Measurements from ENCODE around the gene ZNF562.
"Not testable (repeated sequence)": the region's sequence is repeated elsewhere in the genome, so short reads cannot be mapped to it uniquely, and the experiment has no call there.

The ZNF562 gene

DNA sequence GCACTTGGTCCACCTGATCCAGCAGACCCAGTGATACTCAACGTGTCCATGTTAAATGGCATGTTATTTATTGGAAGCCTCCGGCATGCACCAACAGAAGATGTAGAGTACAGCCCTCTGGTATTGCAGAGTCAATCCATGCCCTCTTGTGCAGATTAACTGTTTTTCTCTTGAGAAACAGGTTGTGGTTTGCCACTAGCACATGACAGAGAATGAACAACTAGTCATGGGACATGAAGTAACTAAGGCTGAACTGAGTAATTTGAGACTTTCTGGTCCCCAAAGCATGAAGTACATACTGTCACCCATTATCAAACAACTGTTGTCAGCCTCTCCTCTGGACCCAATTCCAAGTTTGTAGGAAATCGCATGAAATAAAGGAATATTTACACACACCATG is 3.2 kb downstream of the ZNF562 start:
- no peak for DNase-seq (ENCODE audit: low read depth)
- in situ Hi-C loops (cut with HindIII; ENCODE audit: low sequenced_read_pairs) = no loop called here

DNA sequence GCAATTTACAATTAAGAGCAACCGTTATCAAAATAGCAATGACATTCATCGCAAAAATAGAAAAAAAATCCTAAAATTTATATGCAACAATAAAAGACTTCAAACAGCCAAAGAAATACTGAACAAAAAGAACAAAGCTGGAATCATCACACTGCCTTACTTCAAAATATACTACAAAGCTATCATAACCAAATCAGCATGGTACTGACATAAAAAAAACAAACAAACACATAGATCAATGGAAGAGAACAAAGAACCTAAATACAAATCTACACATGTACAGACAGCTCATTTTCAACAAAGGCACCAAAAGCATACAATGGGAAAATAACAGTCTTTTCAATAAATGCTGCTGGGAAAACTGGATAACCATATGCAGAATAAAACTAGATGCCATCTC is 6.4 kb downstream of the ZNF562 start:
- no peak overlapping the region for H3K4me3 ChIP-seq (ENCODE audit: low read depth, low read length)
- in situ Hi-C loops (cut with HindIII; ENCODE audit: low sequenced_read_pairs) = no loop called here
- no peak for DNase-seq (ENCODE audit: low read depth)
- TF ChIP-seq, protein P1, sequence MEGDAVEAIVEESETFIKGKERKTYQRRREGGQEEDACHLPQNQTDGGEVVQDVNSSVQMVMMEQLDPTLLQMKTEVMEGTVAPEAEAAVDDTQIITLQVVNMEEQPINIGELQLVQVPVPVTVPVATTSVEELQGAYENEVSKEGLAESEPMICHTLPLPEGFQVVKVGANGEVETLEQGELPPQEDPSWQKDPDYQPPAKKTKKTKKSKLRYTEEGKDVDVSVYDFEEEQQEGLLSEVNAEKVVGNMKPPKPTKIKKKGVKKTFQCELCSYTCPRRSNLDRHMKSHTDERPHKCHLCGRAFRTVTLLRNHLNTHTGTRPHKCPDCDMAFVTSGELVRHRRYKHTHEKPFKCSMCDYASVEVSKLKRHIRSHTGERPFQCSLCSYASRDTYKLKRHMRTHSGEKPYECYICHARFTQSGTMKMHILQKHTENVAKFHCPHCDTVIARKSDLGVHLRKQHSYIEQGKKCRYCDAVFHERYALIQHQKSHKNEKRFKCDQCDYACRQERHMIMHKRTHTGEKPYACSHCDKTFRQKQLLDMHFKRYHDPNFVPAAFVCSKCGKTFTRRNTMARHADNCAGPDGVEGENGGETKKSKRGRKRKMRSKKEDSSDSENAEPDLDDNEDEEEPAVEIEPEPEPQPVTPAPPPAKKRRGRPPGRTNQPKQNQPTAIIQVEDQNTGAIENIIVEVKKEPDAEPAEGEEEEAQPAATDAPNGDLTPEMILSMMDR (IDR thresholded peaks at IDR 0.05; ENCODE audit: low read depth, low read length, missing control alignments) = no peak

More for the DNA sequence above, 3.2 kb downstream of the ZNF562 start:
- H3K4me3 ChIP-seq (ENCODE audit: low read depth, low read length) = no peak overlapping the region
- TF ChIP-seq, protein P1 (IDR thresholded peaks at IDR 0.05; ENCODE audit: low read depth, low read length, missing control alignments) = no peak

DNA sequence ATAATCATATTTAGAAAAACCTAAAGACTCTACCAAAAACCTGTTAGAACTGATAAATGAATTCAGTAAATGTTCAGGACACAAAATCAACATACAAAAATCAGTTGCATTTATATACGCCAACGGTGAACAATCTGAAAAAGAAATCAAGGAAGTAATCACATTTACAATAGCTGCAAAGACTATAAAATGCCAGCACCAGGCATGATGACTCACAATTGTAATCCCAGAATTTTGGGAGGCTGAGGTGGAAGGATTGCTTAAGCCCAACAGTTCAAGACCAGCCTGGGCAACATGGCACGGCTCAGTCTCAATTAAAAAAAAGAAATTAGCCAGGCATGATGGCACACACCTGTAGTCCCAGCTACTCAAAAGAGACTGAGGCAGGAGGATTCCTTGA is 7.0 kb downstream of the ZNF562 start:
- H3K4me3 ChIP-seq (ENCODE audit: low read depth, low read length) = no peak overlapping the region
- TF ChIP-seq, protein P1 (IDR thresholded peaks at IDR 0.05; ENCODE audit: low read depth, low read length, missing control alignments) = no peak
- in situ Hi-C loops (cut with HindIII; ENCODE audit: low sequenced_read_pairs) = no loop called here
- DNase-seq (ENCODE audit: low read depth) = no peak

DNA sequence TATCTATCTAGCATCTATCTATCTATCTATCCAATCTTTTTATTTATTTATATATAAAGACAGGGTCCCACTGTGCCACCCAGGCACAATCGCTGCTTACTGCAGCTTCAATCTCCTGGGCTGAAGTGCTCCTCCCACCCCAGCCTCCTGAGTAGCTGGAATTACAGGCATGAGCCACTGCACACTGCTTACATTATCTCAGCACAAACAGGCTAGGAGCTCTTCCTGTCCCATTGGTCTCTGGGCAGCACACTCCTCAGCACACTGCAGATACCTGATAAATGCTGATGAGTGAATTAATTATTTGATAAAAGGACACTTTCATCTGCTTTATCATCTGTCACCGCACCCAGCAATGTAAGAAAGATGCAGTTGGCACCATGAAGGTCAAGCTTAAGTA is 16.1 kb downstream of the ZNF562 start:
- no peak overlapping the region for H3K4me3 ChIP-seq (ENCODE audit: low read depth, low read length)
- in situ Hi-C loops (cut with HindIII; ENCODE audit: low sequenced_read_pairs) = no loop called here
- TF ChIP-seq, protein P1 (IDR thresholded peaks at IDR 0.05; ENCODE audit: low read depth, low read length, missing control alignments) = no peak
- DNase-seq (ENCODE audit: low read depth) = no peak

DNA sequence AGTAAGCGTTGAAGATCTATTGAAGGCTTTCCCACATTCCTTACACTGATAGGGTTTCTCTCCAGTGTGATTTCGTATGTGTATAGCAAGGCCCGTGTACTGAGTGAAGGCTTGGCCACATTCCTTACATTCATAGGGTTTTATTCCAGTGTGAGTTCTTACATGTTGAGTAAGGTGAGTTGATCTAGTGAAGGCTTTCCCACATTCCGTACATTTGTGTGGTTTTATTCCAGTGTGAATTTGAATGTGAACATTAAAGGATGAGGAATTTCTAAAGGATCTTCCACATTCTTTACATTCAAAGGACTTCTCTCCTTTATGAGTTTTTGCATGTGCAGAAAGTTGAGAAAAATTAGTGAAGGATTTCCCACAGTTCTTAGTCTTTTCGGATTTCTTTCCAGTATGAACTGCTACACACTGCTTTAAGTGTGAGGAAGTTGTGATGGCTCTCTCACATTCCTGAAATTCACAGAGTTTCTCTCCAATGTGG is 21.8 kb downstream of the ZNF562 start:
- H3K4me3 ChIP-seq (ENCODE audit: low read depth, low read length); DNase-seq (ENCODE audit: low read depth); in situ Hi-C loops (cut with HindIII; ENCODE audit: low sequenced_read_pairs): not testable (repeated sequence)

DNA sequence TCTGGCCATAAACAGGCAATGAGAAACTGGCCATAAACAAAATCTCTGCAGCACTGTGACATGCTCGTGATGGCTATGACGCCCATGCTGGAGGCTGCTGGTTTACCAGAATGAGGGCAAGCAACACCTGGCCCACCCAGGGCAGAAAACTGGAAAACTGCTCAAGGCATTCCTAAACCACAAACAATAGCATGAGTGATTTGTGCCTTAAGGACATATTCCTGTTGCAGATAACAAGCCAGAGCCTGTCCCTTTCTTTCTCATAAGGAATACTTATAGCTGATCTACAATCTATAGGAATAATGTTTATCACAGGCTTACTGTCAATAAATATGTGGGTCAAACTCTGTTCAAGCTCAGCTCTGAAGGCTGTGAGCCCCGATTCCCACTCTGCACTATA is 23.4 kb downstream of the ZNF562 start:
- DNase-seq (ENCODE audit: low read depth); in situ Hi-C loops (cut with HindIII; ENCODE audit: low sequenced_read_pairs): not testable (repeated sequence)

DNA sequence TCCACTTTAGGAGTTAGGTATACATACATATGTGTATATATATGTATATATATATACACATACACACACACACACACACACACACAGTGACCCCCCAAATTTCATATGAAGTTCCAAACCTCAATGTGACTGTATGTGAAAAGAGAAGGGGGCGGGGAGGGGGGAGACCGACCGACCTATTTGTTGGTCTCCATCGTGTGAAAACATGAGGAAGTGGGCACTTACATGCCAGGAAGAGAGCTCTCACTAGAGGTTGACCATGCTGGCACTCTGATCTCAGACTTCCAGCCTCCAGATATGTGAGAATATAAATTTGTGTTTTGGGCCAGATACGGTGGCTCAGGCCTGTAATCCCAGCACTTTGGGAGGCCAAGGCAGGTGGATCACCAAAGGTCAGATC is 24.6 kb downstream of the ZNF562 start:
- DNase-seq (ENCODE audit: low read depth) = no peak
- TF ChIP-seq, protein P1 (IDR thresholded peaks at IDR 0.05; ENCODE audit: low read depth, low read length, missing control alignments) = no peak
- in situ Hi-C loops (cut with HindIII; ENCODE audit: low sequenced_read_pairs) = no loop called here
- no peak overlapping the region for H3K4me3 ChIP-seq (ENCODE audit: low read depth, low read length)

More for the DNA sequence above, 23.4 kb downstream of the ZNF562 start:
- not testable (repeated sequence) for H3K4me3 ChIP-seq (ENCODE audit: low read depth, low read length)

DNA sequence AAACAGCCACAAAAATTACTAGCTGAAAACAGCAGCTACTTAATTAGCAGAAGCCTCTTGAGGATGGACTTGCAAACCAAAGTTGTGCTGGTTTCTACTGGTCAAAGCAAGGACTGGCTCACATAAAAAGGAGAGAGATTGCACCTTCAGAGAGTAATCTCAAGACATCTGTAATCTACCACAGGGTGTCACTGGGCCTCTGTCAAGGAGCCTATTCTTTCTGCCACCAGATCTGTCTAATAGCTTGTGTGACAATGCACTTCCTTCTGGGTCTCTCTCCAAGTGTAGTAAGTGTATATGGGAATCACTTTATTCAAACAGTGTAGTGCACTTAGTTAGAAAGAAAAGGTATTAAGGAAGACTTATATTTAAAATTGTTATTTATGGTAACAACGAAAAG is 29.4 kb downstream of the ZNF562 start:
- TF ChIP-seq, protein P1 (IDR thresholded peaks at IDR 0.05; ENCODE audit: low read depth, low read length, missing control alignments) = no peak
- no peak for DNase-seq (ENCODE audit: low read depth)
- no peak overlapping the region for H3K4me3 ChIP-seq (ENCODE audit: low read depth, low read length)
- in situ Hi-C loops (cut with HindIII; ENCODE audit: low sequenced_read_pairs) = no loop called here

Measured in astrocyte of the cerebellum (primary cell).